HG03139 (cell line): ENCODE measurements around the gene SEC14L5.

Experiments
- ATAC-seq: cut with Tn5 transposase; IDR thresholded peaks from one replicate; pipeline ENCODE4 v1.9.1; 2021; ENCODE audit not compliant: unreplicated experiment

Gene SEC14L5

GRCh38 chr16:4982056-4982867 is 24.1 kb downstream of the SEC14L5 start:
- ATAC-seq: no peak

DNA sequence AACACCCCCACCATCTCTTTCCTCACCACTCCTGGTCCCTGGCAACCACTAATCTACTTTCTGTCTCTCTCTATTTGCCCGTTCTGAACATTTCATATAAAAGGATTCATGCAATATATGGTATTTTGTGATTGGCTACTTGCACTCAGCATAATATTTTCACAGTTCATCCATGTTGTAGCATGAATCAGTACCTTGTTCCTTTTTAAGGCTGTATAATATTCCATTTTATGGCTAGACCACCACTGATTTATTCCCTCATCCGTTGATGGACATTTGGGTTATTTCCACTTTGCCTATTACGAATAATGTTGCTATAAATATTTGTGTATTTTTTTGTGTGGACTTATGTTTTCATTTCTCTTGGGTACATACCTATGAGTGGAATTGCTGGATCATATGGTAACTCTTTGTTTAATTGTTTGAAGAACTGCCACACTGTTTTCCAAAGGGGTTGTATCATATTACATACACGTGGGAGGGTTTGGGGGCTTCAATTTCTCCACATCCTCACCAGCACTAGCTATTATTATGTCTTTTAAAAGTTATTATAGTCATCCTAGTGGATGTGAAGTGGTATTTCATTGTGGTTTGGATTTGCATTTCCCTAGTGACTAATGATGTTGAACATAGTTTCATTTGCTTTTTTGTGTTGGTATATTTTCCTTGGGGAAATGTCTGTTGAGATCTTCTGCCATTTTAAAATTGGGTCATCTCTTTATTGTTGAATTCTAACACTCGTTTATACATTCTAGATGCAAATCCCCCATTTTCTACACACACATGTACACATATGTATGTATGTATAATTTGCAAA is 26.3 kb downstream of the SEC14L5 start:
- no peak for ATAC-seq

- ATAC-seq: no peak
Observed at GRCh38 chr16:4987250-4987579, 29.1 kb downstream of the SEC14L5 start.

- no peak for ATAC-seq
Observed at GRCh38 chr16:4987580-4988374, 29.6 kb downstream of the SEC14L5 start.

GRCh38 chr16:4988647-4989046 is 30.5 kb downstream of the SEC14L5 start:
- no peak for ATAC-seq

- no peak for ATAC-seq
Observed at GRCh38 chr16:4989391-4990006, 31.4 kb downstream of the SEC14L5 start.

GRCh38 chr16:4990415-4990814 is 32.3 kb downstream of the SEC14L5 start:
- no peak for ATAC-seq

DNA sequence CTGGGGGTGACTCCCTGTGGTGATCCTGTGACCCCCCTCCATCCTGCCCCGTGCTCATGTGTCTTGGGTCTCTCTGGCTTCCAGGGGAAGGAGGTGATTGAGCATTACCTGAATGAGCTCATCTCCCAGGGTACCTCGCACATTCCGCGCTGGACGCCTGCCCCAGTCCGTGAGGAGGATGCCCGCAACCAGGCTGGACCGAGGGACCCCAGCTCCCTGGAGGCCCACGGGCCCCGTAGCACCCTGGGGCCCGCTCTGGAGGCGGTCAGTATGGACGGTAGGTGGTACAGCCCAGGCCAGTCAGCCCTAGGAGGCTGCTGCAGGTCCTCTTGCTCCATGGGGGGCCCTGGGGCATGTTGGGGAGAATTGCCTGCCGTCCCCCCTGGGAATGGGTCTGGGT is 33.6 kb downstream of the SEC14L5 start:
- ATAC-seq: no peak

DNA sequence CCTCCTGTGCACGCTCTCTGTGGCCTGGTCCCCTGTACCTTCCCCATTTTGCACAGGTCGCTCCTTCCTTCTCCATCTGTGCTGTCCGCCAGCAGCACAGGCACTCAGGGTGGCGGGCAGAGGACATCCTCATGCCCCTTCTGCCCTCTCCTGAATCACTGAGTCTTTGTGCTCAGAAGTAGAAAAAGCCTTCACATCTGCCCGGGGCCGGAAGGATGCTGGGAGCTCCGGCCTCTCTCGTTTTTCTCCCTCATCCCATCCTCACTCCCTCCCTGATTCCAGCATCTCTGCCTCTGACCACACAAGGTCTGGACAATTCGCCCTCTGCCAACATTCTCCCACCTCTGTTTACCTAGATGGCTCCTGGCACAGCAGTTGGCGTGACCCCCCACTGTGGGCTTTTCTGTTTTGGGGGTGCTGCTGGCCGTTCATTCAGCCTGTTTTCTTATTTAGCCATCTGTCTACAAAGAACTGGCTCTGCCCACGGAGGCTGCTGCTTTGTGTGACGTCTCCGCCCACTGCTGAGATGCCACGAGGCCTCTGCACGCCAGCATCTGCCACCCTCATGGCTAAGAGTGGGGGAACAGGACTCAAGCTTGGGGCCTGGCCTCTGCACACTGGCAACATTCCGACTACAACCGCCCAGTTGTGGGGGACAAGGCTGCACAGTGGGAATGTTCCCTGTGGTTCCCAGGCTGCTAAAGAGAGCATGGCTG is 36.7 kb downstream of the SEC14L5 start:
- ATAC-seq: no peak

DNA sequence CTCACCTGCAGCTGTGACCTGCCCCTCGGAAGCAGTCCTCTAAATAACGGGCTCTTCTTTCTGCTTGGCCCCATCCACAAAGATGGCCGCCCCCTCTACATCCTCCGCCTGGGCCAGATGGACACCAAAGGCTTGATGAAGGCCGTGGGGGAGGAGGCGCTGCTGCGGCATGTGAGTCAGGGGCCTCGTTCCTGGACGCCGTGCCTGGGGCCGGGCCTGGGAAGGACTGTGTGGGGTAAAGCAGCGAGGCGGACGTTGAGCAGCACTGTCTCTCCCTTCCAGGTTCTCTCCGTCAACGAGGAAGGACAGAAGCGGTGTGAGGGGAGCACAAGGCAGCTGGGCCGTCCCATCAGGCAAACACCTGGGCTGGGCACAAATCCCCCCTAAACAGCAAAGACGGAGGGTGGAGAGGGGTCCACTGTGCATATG is 42.5 kb downstream of the SEC14L5 start:
- ATAC-seq: no peak

DNA sequence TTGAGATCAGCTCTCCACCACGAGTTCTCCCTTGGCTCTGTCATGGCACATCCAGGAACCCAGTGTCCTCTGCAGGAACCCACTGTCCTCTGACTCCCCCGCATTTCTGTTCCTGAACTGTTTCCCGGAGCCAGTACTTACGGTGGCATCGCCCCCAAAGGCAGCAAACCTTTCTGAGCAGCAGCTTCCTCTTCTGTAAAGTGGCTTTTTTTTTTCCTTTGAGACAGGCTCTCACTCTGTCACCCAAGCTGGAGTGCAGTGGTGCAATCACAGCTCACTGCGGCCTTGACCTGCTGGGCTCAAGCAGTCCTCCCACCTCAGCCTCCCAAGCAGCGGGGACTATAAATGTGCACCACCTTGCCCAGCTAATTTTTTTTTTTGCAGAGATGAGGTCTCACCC is 43.4 kb downstream of the SEC14L5 start:
- ATAC-seq: no peak

DNA sequence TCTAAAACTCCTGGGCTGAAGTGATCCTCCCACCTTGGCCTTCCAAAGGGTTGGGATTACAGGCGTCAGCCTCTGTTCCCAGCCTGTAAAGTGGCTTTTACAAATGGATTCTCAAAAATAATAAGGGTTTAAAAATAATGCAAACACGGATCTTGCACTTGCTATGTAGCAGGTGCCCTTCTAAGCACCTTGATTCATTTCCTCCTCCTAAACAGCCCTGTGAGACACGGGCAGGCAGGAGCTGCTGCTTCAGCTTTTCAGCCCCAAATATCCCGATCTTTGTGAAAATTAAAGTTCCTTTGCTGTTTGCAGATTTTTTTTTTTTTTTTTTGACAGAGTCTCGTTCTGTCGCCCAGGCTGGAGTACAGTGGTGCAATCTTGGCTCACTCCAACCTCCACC is 43.9 kb downstream of the SEC14L5 start:
- no peak for ATAC-seq

DNA sequence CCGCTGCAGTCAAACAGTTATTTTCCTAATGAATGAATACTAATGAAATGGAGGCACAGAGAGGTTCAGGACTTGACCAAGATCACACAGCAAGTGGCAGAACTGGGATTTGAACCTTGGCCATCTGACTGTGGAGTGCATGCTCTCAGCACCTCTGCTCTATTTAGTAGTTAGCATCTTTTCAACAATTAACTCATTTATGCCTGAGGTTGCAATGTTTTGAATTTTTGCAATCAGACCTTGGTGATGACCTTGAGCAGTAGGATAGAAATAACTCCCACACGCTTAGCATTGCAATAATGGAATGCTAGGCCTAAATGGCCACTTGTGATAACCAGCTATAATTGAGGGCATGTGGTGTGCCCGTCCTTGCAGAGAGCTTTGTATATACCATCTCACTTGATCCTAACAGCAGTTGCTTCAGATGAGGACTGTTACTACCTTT is 44.6 kb downstream of the SEC14L5 start:
- no peak for ATAC-seq

DNA sequence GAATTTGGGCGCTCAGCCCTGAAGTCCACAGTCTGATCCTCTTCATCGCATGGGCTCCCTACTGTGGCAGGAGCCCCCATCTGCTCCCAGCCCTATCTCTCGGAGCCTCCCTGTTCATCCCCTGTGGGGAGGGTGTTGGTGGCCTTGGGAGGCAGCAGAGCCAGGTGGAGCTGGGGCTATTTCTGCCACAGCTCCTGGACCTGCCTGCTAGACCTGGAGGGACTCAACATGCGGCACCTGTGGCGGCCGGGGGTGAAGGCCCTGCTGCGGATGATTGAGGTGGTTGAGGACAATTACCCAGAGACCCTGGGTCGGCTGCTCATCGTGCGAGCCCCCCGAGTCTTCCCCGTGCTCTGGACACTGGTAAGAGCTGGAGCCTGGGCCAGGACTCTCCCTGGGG is 45.1 kb downstream of the SEC14L5 start:
- no peak for ATAC-seq

- no peak for ATAC-seq
Observed at GRCh38 chr16:5003828-5004227, 45.7 kb downstream of the SEC14L5 start.

GRCh38 chr16:5004311-5004710 is 46.2 kb downstream of the SEC14L5 start:
- no peak for ATAC-seq

- no peak for ATAC-seq
Observed at GRCh38 chr16:5005916-5006315, 47.8 kb downstream of the SEC14L5 start.

GRCh38 chr16:5006348-5007193 is 48.4 kb downstream of the SEC14L5 start:
- no peak for ATAC-seq

- ATAC-seq: no peak
Observed at GRCh38 chr16:5007256-5007655, 49.1 kb downstream of the SEC14L5 start.
